ENCODE measurements around the gene C5.
A peak's percentile ranks its signal among the peaks of the same experiment; 100 is the strongest.

The C5 gene

DNA sequence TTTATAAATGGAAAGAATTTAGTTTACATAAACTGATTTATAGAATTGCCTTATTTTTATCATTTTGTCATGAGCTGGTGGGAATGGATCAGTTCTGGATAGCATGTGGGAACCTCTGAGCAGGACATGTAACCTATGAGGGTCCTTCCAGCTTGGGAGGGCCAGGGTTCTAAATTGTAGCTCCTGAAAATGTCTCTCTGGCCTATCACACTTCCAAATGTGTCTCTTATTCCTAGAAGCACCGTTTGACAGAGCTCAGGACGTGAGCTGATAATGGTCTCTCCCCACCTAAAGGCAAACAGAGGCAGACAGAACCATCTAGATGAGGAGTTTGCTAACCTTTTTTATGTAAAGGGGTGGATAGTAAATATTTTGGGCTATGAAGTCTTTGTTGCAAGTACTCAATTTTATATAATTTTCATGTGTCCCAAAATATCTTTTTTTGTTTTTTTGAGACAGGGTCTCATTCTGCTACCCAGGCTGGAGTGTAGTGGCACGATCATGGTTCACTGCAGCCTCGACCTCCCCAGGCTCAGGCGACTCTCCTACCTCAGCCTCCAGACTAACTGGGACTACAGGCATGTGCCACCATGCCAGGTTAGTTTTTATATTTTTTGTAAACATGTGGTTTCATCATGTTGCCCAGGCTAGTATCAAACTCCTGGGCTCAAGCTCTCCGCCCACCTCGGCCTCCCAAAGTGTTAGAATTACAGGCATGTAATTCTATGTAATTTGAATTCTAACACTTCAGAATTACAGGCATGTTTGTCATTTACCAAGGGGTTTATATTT lies 127.5 kb downstream of the C5 start:
- TF ChIP-seq, protein P1, sequence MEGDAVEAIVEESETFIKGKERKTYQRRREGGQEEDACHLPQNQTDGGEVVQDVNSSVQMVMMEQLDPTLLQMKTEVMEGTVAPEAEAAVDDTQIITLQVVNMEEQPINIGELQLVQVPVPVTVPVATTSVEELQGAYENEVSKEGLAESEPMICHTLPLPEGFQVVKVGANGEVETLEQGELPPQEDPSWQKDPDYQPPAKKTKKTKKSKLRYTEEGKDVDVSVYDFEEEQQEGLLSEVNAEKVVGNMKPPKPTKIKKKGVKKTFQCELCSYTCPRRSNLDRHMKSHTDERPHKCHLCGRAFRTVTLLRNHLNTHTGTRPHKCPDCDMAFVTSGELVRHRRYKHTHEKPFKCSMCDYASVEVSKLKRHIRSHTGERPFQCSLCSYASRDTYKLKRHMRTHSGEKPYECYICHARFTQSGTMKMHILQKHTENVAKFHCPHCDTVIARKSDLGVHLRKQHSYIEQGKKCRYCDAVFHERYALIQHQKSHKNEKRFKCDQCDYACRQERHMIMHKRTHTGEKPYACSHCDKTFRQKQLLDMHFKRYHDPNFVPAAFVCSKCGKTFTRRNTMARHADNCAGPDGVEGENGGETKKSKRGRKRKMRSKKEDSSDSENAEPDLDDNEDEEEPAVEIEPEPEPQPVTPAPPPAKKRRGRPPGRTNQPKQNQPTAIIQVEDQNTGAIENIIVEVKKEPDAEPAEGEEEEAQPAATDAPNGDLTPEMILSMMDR (IDR thresholded peaks at IDR 0.05; ENCODE audit: insufficient read depth, low read length, poor library complexity, severe bottlenecking) = no peak
- Histone ChIP-seq H3K4me3 (replicated peaks; ENCODE audit: low read depth, low read length) (peak overlapping the region; percentile 73), H3K27me3 (replicated peaks; ENCODE audit: control insufficient read depth, insufficient read depth, low read length) (no peaks in the 10 kb centered on the region), H3K36me3 (ENCODE audit: control insufficient read depth, insufficient read depth, low read length) (peaks cover 37% of the 10 kb centered on the region)
- no peak for DNase-seq (ENCODE audit: extremely low read depth, insufficient read length)

GRCh38 chr9:120921661-120922181 lies 128.4 kb downstream of the C5 start:
- Histone ChIP-seq H3K4me3 (replicated peaks; ENCODE audit: low read depth, low read length) (peak overlapping the region; percentile 73), H3K36me3 (ENCODE audit: control insufficient read depth, insufficient read depth, low read length) (peaks cover 44% of the 10 kb centered on the region), H3K27me3 (replicated peaks; ENCODE audit: control insufficient read depth, insufficient read depth, low read length) (no peaks in the 10 kb centered on the region)
- no peak for DNase-seq (ENCODE audit: extremely low read depth, insufficient read length)
- TF ChIP-seq, protein P1 (IDR thresholded peaks at IDR 0.05; ENCODE audit: insufficient read depth, low read length, poor library complexity, severe bottlenecking) = no peak

DNA sequence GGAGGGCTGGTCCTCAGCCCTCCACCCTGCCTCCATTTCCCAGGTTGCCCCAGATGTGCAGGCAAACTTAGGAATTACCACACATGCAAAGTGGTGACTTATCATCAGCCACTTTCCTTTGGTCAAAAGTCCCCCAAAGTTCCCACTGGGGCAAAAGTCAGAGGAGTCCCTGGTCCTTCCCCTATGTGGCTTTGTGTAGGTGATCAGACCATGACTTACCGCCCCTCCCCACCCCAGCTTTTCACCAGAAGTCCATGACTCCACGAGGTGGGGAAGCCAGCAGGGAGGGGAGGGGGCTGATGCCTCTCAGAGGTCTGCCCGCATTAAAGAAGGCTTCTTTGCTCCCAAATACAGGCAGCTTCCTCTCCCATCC lies 129.3 kb downstream of the C5 start:
- Histone ChIP-seq H3K4me3 (replicated peaks; ENCODE audit: low read depth, low read length) (peak overlapping the region; percentile 73), H3K36me3 (ENCODE audit: control insufficient read depth, insufficient read depth, low read length) (peaks cover 44% of the 10 kb centered on the region), H3K27me3 (replicated peaks; ENCODE audit: control insufficient read depth, insufficient read depth, low read length) (no peaks in the 10 kb centered on the region)
- DNase-seq (ENCODE audit: extremely low read depth, insufficient read length) = no peak
- TF ChIP-seq, protein P1 (IDR thresholded peaks at IDR 0.05; ENCODE audit: insufficient read depth, low read length, poor library complexity, severe bottlenecking) = no peak

DNA sequence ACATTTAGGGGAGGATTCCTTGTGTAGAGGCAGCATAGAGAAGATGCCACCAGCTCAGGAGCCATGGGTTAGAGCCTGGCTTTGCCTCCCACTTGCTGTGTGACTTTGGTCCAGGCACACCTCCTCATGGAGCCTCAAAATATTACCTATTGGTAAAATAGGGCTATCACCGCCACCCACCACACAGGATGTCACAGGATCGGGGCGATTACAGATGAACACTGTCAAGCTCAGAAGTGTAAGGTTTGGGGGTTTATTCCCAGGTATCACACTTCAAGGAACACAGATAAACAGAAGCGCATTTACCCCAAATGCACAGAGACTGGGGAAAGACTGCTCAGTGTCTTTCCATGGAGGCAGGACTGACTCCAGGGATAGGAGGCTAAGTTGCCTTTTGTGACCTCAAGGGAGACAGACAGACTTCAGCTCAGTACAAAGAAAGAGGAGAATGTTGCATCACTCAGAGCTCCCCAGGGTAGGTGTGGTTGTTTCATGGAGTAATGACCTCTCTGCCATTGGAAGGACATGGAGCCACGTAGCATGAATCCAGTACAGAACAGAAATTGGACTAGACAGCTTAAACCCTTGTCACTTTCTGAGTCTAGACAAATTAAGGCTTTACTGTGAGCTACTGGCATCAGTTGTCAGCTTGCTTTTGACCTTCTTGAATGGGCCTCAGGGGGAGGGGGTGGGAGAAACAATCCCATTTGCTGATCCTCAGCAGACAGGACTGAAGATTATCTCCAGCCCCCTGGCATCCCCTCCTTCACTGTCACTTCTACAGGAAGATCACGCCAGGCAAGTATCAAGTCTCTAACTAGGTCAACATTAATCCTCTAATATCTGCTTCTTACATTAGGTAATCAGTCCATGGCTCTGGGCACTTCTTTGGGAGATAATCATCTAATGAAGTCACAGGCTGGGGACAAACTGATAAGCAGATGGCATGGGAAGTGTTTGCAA lies 130.0 kb downstream of the C5 start:
- TF ChIP-seq, protein P1 (IDR thresholded peaks at IDR 0.05; ENCODE audit: insufficient read depth, low read length, poor library complexity, severe bottlenecking) = no peak
- no peak for DNase-seq (ENCODE audit: extremely low read depth, insufficient read length)
- peak overlapping the region; percentile 73 for H3K4me3 ChIP-seq (replicated peaks; ENCODE audit: low read depth, low read length)
- H3K36me3 ChIP-seq (ENCODE audit: control insufficient read depth, insufficient read depth, low read length) = peaks cover 46% of the 10 kb centered on the region
- H3K27me3 ChIP-seq (replicated peaks; ENCODE audit: control insufficient read depth, insufficient read depth, low read length) = no peaks in the 10 kb centered on the region

DNA sequence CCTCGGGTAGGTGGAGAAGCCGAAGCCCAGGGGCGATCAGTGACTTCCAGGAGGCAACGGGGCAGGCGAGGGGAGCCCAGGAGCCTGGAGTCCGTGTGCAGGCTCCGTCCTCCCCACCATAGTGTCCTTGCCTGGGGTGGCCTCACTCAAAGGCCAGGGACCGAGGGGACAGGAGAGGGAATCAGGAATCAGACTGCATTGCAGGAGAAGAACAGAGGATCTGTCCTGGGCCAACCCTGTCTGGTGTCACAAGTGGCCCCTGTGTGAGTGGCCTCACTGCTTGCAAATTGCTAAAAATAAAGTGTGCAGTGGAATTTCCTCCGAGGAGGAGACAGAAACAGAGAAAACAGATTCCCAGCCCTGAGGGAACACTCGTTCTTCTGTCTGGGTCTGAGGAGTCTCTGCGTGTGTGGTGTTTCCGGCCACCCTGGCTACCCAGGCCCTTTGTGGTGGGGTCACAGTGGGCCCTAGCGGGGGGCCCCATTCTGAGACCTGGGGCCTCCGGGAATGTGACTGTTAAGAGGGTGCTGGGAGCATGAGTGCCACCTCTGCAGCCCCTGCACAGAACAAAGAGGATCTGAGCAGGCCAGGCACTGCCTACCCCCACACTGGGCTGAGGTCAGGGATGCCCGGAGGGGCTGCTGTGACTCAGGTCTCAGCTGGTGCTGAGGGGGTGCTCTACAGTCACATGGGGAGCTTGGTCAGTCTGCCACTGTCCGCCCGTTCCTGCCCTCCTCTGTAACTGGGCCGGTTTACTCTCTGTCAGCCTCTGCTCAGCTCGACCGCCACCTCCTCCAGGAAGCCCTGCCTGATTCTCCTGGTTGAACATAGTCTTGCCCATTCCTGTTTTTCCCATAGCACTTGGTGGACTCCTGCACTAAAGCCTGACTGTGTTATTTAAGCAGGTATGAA lies 130.9 kb downstream of the C5 start:
- TF ChIP-seq, protein P1 (IDR thresholded peaks at IDR 0.05; ENCODE audit: insufficient read depth, low read length, poor library complexity, severe bottlenecking) = no peak
- H3K27me3 ChIP-seq (replicated peaks; ENCODE audit: control insufficient read depth, insufficient read depth, low read length) = no peaks in the 10 kb centered on the region
- DNase-seq (ENCODE audit: extremely low read depth, insufficient read length) = no peak
- H3K4me3 ChIP-seq (replicated peaks; ENCODE audit: low read depth, low read length) = peak overlapping the region; percentile 32
- peaks cover 52% of the 10 kb centered on the region for H3K36me3 ChIP-seq (ENCODE audit: control insufficient read depth, insufficient read depth, low read length)
